Peyer's patch (tissue), 4 donors: ENCODE data around the gene G6PC3.

Experiments used
- POLR2A ChIP-seq, 2 donors: fragments of 450-650 bp; IDR thresholded peaks; one replicate each; pipeline ENCODE4 v1.5.1; 2017; ENCODE audit warnings: antibody characterized with exemption in 2 of 2, mild to moderate bottlenecking in 2 of 2, moderate library complexity in 2 of 2
- TF ChIP-seq, protein P1 (sequence below), 6 experiments: fragments of 450-650 bp in 4 of 6; fragments of 200-600 bp in 2 of 6; sonication (generic) in 1 of 6; IDR thresholded peaks; one replicate each; pipeline ENCODE4 v1.5.1; 2017 to 2019; ENCODE audit warnings: antibody characterized with exemption in 6 of 6, mild to moderate bottlenecking in 3 of 6, moderate library complexity in 1 of 6

- no peak for TF ChIP-seq POLR2A (IDR thresholded peaks at IDR 0.05)
- TF ChIP-seq, protein P1, sequence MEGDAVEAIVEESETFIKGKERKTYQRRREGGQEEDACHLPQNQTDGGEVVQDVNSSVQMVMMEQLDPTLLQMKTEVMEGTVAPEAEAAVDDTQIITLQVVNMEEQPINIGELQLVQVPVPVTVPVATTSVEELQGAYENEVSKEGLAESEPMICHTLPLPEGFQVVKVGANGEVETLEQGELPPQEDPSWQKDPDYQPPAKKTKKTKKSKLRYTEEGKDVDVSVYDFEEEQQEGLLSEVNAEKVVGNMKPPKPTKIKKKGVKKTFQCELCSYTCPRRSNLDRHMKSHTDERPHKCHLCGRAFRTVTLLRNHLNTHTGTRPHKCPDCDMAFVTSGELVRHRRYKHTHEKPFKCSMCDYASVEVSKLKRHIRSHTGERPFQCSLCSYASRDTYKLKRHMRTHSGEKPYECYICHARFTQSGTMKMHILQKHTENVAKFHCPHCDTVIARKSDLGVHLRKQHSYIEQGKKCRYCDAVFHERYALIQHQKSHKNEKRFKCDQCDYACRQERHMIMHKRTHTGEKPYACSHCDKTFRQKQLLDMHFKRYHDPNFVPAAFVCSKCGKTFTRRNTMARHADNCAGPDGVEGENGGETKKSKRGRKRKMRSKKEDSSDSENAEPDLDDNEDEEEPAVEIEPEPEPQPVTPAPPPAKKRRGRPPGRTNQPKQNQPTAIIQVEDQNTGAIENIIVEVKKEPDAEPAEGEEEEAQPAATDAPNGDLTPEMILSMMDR (IDR thresholded peaks at IDR 0.05): no peak
Measured at GRCh38 chr17:44024271-44024663, 46.3 kb upstream of the G6PC3 start.
